Adrenal gland (tissue), 5 donors: ENCODE data around the gene OVOL2.

Experiments used
- POLR2A ChIP-seq, 2 donors: fragments of 450-650 bp; IDR thresholded peaks; one replicate each; pipeline ENCODE4 v1.6.1; 2017; ENCODE audit warnings: antibody characterized with exemption in 2 of 2, mild to moderate bottlenecking in 2 of 2, moderate library complexity in 1 of 2
- TF ChIP-seq, protein P1 (sequence below), 6 experiments: fragments of 450-650 bp in 4 of 6; fragments of 200-600 bp in 2 of 6; sonication (generic) in 1 of 6; IDR thresholded peaks; 1 replicate in 5 of 6; 2 replicates in 1 of 6; pipeline versions ENCODE4 v1.5.1 to v1.8.0; 2016 to 2021; ENCODE audit warnings: antibody characterized with exemption in 6 of 6, mild to moderate bottlenecking in 2 of 6, moderate library complexity in 1 of 6
- donor health status: DM: no; HTN: no; CAD: no.

DNA sequence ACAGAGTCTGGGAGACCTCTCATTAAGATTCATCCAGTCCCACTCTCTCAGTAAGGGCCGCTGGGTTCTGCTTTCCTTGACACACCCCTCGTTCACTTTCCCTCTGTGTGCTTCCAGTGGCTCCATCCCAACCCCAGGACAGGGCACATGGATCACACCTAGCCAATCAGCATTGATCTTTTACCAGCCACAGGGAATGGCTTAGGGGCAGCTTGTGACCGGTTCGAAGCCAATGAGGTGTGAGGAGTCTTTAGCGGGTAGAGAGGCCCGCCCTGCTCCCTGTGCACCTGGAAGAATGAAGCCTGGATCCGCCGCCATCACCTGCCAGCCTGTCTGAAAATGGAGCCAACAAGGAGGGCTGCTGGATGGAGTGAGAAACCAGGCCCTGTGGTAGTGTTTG lies 35.2 kb upstream of the OVOL2 start:
- no peak for TF ChIP-seq POLR2A (IDR thresholded peaks at IDR 0.05)
- TF ChIP-seq, protein P1, sequence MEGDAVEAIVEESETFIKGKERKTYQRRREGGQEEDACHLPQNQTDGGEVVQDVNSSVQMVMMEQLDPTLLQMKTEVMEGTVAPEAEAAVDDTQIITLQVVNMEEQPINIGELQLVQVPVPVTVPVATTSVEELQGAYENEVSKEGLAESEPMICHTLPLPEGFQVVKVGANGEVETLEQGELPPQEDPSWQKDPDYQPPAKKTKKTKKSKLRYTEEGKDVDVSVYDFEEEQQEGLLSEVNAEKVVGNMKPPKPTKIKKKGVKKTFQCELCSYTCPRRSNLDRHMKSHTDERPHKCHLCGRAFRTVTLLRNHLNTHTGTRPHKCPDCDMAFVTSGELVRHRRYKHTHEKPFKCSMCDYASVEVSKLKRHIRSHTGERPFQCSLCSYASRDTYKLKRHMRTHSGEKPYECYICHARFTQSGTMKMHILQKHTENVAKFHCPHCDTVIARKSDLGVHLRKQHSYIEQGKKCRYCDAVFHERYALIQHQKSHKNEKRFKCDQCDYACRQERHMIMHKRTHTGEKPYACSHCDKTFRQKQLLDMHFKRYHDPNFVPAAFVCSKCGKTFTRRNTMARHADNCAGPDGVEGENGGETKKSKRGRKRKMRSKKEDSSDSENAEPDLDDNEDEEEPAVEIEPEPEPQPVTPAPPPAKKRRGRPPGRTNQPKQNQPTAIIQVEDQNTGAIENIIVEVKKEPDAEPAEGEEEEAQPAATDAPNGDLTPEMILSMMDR (IDR thresholded peaks at IDR 0.05) = no peak
